Endothelial cell (in vitro differentiated cells): ENCODE data around the gene PLCXD3. TPM values are rescaled to one million over a fixed set of nuclear protein-coding genes. Genes with fewer than 3 reads are reported as not detected.

Source experiments
- DNase-seq: peaks from one replicate; pipeline ENCODE4 v3.0.0; 2021; ENCODE audit warnings: low spot score
- H3K27ac Mint-ChIP-seq: one replicate; pipeline ENCODE4 v1.8.0; 2021; ENCODE audit warnings: mixed read lengths, inconsistent platforms; ENCODE audit not compliant: unreplicated experiment
- H3K27me3 Mint-ChIP-seq: one replicate; pipeline ENCODE4 v1.8.0; 2021; ENCODE audit warnings: mild to moderate bottlenecking, moderate library complexity, mixed read lengths, inconsistent platforms; ENCODE audit not compliant: unreplicated experiment
- H3K36me3 Mint-ChIP-seq: one replicate; pipeline ENCODE4 v1.8.0; 2021; ENCODE audit warnings: mild to moderate bottlenecking, low read depth, mixed read lengths, inconsistent platforms; ENCODE audit not compliant: unreplicated experiment
- H3K4me1 Mint-ChIP-seq: one replicate; pipeline ENCODE4 v1.8.0; 2021; ENCODE audit warnings: mild to moderate bottlenecking, mixed read lengths, inconsistent platforms; ENCODE audit not compliant: unreplicated experiment
- H3K4me3 Mint-ChIP-seq: one replicate; pipeline ENCODE4 v1.8.0; 2021; ENCODE audit warnings: mild to moderate bottlenecking, mixed read lengths, inconsistent platforms; ENCODE audit not compliant: unreplicated experiment
- H3K9me3 Mint-ChIP-seq: one replicate; pipeline ENCODE4 v1.8.0; 2021; ENCODE audit warnings: mixed read lengths, inconsistent platforms; ENCODE audit not compliant: unreplicated experiment
- total RNA-seq: library from RNA; stranded (reverse); fragmentation: NEBNext Ultra II Directional; extraction: Animal tissue kit (Norgen Biotek cat#: 25700); gene quantifications from one replicate; pipeline ENCODE4 v1.2.1, GENCODE V29; 2021; ENCODE audit not compliant: unreplicated experiment
- TF ChIP-seq, protein P1 (sequence below): fragments of 200-600 bp; sonication (generic); IDR thresholded peaks from one replicate; pipeline ENCODE4 v1.5.0; 2021; ENCODE audit warnings: antibody characterized with exemption; ENCODE audit not compliant: unreplicated experiment

Gene PLCXD3
- total RNA-seq, 1 donor from 2014 or later, result 0.26 TPM

GRCh38 chr5:41539454-41539853 is 29.1 kb upstream of the PLCXD3 start:
- no peak for DNase-seq
- Mint-ChIP-seq H3K9me3 (no peaks in the 10 kb centered on the region), H3K4me3 (no peak overlapping the region), H3K27me3 (no peaks in the 10 kb centered on the region), H3K4me1 (no peaks in the 10 kb centered on the region), H3K36me3 (no peaks in the 10 kb centered on the region), H3K27ac (no peak overlapping the region)
- TF ChIP-seq, protein P1, sequence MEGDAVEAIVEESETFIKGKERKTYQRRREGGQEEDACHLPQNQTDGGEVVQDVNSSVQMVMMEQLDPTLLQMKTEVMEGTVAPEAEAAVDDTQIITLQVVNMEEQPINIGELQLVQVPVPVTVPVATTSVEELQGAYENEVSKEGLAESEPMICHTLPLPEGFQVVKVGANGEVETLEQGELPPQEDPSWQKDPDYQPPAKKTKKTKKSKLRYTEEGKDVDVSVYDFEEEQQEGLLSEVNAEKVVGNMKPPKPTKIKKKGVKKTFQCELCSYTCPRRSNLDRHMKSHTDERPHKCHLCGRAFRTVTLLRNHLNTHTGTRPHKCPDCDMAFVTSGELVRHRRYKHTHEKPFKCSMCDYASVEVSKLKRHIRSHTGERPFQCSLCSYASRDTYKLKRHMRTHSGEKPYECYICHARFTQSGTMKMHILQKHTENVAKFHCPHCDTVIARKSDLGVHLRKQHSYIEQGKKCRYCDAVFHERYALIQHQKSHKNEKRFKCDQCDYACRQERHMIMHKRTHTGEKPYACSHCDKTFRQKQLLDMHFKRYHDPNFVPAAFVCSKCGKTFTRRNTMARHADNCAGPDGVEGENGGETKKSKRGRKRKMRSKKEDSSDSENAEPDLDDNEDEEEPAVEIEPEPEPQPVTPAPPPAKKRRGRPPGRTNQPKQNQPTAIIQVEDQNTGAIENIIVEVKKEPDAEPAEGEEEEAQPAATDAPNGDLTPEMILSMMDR, result no peak

GRCh38 chr5:41537581-41537980 is 27.2 kb upstream of the PLCXD3 start:
- Mint-ChIP-seq H3K4me3 (no peak overlapping the region), H3K27ac (no peak overlapping the region)
- no peak for DNase-seq

GRCh38 chr5:41532485-41532884 is 22.1 kb upstream of the PLCXD3 start:
- TF ChIP-seq, protein P1, result no peak
- H3K9me3 Mint-ChIP-seq, result no peaks in the 10 kb centered on the region
- no peak overlapping the region for H3K4me3 Mint-ChIP-seq
- H3K4me1 Mint-ChIP-seq, result no peaks in the 10 kb centered on the region
- H3K36me3 Mint-ChIP-seq, result no peaks in the 10 kb centered on the region
- no peaks in the 10 kb centered on the region for H3K27me3 Mint-ChIP-seq
- DNase-seq, result no peak
- H3K27ac Mint-ChIP-seq, result no peak overlapping the region

More at GRCh38 chr5:41537581-41537980, 27.2 kb upstream of the PLCXD3 start:
- Mint-ChIP-seq H3K27me3 (no peaks in the 10 kb centered on the region), H3K9me3 (no peaks in the 10 kb centered on the region), H3K36me3 (no peaks in the 10 kb centered on the region), H3K4me1 (no peaks in the 10 kb centered on the region)
- TF ChIP-seq, protein P1, result no peak

DNA sequence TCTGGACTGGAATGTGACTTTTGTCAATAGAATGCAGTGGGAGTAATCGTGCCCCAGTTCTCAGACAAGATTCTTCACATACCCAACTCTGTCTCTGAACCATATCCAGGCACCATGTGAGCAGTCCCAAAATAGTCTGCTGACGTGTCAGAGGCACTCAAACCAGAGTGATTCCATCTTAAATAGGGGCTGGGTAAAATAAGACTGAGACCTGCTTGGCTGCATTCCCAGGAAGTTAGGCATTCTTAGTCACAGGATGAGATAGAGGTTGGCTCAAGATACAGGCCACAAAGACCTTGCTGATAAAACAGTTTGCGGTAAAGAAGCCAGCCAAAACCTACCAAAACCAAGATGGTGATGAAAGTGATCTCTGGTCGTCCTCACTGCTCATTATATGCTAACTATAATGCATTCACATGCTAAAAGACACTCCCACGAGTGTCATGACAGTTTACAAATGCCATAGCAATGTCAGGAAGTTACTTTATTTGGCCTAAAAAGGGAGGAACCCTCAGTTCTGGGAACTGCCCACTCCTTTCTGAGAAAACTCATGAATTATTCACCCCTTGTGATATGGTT is 16.9 kb upstream of the PLCXD3 start:
- H3K27me3 Mint-ChIP-seq, result no peaks in the 10 kb centered on the region
- no peaks in the 10 kb centered on the region for H3K9me3 Mint-ChIP-seq
- H3K4me1 Mint-ChIP-seq, result peaks cover 5% of the 10 kb centered on the region
- H3K27ac Mint-ChIP-seq, result no peak overlapping the region
- TF ChIP-seq, protein P1, result no peak
- DNase-seq, result no peak
- H3K36me3 Mint-ChIP-seq, result no peaks in the 10 kb centered on the region
- no peak overlapping the region for H3K4me3 Mint-ChIP-seq

DNA sequence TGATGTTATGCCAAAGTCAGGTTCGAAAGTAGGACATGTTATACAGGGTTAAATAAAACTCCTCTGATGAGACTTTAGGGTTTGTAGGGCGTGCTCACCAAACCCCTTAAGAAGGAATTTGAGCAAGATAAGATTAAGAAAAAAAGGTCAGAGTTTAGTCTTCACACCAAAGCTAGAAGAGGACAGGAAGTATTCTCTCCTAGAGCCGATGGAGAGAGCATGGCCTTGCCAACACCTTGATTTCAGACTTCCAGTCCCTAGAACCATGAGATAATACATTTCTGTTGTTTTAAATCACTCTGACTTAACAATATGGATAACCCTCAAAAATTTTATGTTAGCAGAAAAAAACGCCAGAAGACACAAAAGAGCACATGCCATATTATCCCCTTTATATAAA is 16.3 kb upstream of the PLCXD3 start:
- DNase-seq, result no peak
- Mint-ChIP-seq H3K4me1 (peaks cover 9% of the 10 kb centered on the region), H3K27ac (no peak overlapping the region), H3K36me3 (no peaks in the 10 kb centered on the region), H3K4me3 (no peak overlapping the region), H3K27me3 (no peaks in the 10 kb centered on the region), H3K9me3 (no peaks in the 10 kb centered on the region)
- TF ChIP-seq, protein P1, result no peak
